GM13977 (cell line): ENCODE data around the gene KCNMA1.

Experiments used
- DNase-seq: peaks from one replicate; pipeline ENCODE4 v3.0.0; 2012; ENCODE audit warnings: low spot score
- in situ Hi-C: fragments of 300-500 bp; cut with MboI; formaldehyde crosslinking; loops from one replicate; pipeline ENCODE4 v1.12.0; 2022; ENCODE audit warnings: low sequenced_read_pairs, low pct_unique_long_range_greater_than_20kb, mixed read lengths, inconsistent platforms; ENCODE audit not compliant: unreplicated experiment
- TF ChIP-seq, protein P1 (sequence below): IDR thresholded peaks from 2 replicates; pipeline ENCODE4 v1.5.1; 2012; ENCODE audit warnings: mild to moderate bottlenecking, control low read depth; ENCODE audit not compliant: insufficient read depth; ENCODE audit errors: extremely low read depth, missing control alignments

Gene KCNMA1

DNA sequence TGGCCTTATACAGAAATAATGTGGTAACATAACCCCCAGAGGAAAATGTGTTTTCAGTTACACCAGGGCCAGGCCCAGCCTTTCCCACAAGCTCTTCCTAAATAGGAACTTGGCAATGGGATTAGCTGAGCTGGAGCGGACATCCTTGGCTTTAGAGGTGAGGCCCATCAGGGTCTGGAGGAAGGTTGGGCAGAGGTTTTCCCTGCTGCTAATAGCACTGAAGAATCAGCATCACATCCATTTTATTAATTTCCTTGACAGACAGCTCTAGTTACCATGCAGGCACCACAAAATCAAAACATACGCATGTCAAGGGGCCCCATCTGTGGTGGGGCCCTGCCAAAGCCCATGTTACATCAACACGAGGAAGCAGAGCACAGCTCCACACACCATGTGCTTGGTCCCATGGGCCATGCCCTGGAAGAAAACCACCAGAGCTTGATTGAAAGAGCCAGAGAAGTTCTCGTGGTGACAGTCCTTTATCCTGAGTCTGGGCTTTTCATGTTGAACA is 566.6 kb downstream of the KCNMA1 start:
- no peak for DNase-seq
- TF ChIP-seq, protein P1, sequence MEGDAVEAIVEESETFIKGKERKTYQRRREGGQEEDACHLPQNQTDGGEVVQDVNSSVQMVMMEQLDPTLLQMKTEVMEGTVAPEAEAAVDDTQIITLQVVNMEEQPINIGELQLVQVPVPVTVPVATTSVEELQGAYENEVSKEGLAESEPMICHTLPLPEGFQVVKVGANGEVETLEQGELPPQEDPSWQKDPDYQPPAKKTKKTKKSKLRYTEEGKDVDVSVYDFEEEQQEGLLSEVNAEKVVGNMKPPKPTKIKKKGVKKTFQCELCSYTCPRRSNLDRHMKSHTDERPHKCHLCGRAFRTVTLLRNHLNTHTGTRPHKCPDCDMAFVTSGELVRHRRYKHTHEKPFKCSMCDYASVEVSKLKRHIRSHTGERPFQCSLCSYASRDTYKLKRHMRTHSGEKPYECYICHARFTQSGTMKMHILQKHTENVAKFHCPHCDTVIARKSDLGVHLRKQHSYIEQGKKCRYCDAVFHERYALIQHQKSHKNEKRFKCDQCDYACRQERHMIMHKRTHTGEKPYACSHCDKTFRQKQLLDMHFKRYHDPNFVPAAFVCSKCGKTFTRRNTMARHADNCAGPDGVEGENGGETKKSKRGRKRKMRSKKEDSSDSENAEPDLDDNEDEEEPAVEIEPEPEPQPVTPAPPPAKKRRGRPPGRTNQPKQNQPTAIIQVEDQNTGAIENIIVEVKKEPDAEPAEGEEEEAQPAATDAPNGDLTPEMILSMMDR = no peak
- in situ Hi-C loops = no loop called here

DNA sequence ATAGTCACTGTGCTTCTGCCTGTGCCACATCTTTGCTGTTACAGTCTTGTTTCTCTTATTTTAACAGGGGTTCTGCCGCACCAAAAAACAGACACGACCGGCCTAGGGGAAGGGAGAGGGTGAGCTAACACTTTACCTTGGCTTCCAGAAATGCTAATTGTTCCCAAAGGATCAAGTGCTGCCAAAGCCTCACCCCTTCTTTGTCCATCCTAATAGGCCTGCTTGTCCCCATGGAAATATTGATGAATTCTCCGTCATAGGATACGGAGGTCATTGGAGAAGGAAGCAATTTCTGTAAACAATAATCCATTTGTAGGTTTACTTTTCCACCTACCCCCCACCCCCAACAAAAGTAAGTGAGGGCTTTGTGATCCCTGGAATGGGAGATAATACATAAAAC is 567.3 kb downstream of the KCNMA1 start:
- TF ChIP-seq, protein P1 = no peak
- in situ Hi-C loops = no loop called here
- no peak for DNase-seq

DNA sequence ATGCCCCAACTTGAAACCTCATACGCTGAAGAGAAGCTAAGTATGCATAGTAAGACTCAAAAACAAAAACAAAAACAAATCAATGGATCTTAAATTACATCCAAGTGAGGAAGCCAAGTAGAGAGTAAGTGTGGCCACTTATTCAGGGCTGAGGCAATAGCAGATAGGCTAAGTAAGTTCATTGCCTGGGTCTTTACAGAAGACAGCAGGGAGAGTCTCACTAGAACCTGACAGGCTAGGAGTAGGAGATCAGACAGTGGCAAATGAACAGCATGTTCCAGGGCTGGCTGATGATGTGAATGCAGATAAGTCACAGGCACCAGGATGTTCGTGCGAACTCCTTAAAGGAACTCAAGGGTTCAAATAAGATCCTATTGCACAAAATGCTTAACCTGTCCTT is 568.6 kb downstream of the KCNMA1 start:
- TF ChIP-seq, protein P1 = no peak
- no peak for DNase-seq
- in situ Hi-C loops = no loop called here

DNA sequence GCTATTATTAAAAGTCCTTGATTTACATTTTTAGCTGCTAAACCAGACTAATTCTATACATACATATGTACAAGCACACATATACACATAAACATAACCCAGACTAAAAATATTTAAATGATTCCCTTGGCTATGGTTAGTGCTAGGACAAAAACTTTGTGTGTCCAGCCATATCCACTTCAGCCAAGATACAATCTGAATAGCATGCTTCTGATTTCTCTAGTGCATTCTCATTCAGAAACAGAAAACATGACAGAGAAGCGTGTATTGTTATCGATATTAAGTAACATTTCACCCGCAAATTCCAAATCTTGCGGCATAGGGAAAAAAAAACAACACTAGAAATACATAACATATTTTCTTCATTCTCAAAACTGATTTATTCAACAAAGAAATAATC is 569.3 kb downstream of the KCNMA1 start:
- in situ Hi-C loops = no loop called here
- DNase-seq = no peak
- TF ChIP-seq, protein P1 = no peak

DNA sequence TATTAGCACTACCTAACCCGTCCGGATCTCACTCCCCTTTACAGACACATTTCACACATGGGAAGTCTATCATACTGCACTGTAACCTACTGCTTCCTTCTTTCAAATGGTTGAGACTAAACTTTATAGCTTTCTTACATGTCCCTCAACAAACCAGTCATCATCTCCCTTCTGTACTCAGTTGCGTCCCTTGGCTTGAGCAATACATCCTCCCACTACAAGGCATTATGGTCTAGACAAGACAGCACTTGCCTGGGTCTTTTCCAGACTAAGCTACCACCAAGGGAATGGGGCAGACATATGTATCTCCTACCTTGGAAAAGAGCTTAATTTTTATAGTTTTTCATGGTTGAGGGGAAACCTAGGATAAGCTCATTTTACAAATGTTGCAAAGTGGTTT is 575.2 kb downstream of the KCNMA1 start:
- in situ Hi-C loops = no loop called here
- TF ChIP-seq, protein P1 = no peak
- no peak for DNase-seq

DNA sequence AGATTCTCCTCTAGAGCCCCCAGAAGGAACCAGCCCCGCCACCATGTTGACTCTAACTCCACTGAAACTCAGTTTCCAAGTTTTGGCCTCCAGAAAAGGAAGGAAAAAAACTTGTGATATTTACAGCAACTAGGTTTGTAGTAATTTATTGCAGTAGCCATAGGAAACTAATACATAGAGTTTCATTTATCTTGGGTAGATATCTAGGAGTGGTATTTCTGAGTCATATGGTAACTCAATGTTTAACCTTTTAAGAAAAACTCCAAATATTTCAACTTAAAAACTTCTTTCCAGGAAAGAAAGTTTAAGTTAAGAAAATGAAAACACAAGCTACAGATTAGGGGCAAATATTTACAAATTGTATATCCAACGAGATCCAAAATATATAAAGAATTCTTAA is 576.7 kb downstream of the KCNMA1 start:
- DNase-seq = no peak
- in situ Hi-C loops = no loop called here
- TF ChIP-seq, protein P1 = no peak

DNA sequence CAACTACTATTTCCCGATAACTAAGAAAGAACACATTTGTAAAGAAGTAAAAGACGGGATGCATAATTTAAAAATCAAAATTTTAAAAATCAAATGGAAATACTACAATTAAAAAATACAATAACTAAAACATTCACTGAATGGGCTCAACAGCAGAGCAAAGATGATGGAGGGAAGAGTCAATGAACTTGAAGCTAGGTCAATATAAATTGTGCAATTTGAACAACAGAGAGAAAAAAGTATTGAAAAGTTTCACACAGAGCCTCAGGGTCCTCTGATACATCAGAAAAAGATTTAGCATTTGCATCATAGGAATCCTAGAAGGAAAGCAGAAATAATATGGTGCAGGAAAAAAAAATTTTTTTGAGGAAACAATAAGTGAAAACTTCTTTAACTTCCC is 581.0 kb downstream of the KCNMA1 start:
- DNase-seq = no peak
- in situ Hi-C loops = no loop called here
- TF ChIP-seq, protein P1 = no peak
